Mesodermal cell (in vitro differentiated cells): ENCODE measurements around the gene AFF3.
A peak's percentile ranks its signal among the peaks of the same experiment; 100 is the strongest.
"Not testable (repeated sequence)": the region's sequence is repeated elsewhere in the genome, so short reads cannot be mapped to it uniquely, and the experiment has no call there.

Experiments used
- H3K27ac ChIP-seq: 2 replicates; pipeline ENCODE4 v1.7.0; 2013; ENCODE audit warnings: mild to moderate bottlenecking, low read depth, low read length, moderate library complexity; ENCODE audit not compliant: severe bottlenecking
- H3K36me3 ChIP-seq: 2 replicates; pipeline ENCODE4 v1.7.1; 2013; ENCODE audit warnings: mild to moderate bottlenecking, low read length, moderate library complexity; ENCODE audit not compliant: control insufficient read depth, insufficient read depth
- H3K4me1 ChIP-seq: one replicate; pipeline ENCODE4 v1.7.1; 2013; ENCODE audit warnings: mild to moderate bottlenecking, low read length; ENCODE audit not compliant: insufficient read depth, control insufficient read depth, poor library complexity, severe bottlenecking
- H3K4me3 ChIP-seq: 2 replicates; pipeline ENCODE4 v1.7.0; 2013; ENCODE audit warnings: low read length, control low read depth, mild to moderate bottlenecking; ENCODE audit not compliant: insufficient read depth, poor library complexity, severe bottlenecking; ENCODE audit errors: extremely low read depth
- H3K9me3 ChIP-seq: 2 replicates; pipeline ENCODE4 v1.7.1; 2013; ENCODE audit warnings: mild to moderate bottlenecking, low read length, moderate library complexity; ENCODE audit not compliant: control insufficient read depth
- WGBS, 2 experiments: methylation state at CpG; one replicate each; pipeline ENCODE4 v1.1.5; 2013; ENCODE audit warnings: missing lambda C conversion rate in 2 of 2; ENCODE audit not compliant: insufficient coverage in 2 of 2; 5-methylcytosine and 5-hydroxymethylcytosine counted together

Gene AFF3

GRCh38 chr2:100106460-100106859 is 35.9 kb downstream of the AFF3 start:
- Histone ChIP-seq H3K4me3 (no peak overlapping the region), H3K27ac (peak overlapping the region; percentile 55), H3K4me1 (peaks cover 12% of the 10 kb centered on the region), H3K9me3 (no peaks in the 10 kb centered on the region), H3K36me3 (no peaks in the 10 kb centered on the region)
- WGBS, 2 experiments: 14 to 26% methylated on average over 5 of the region's 9 CpGs

GRCh38 chr2:100105678-100106054 is 36.7 kb downstream of the AFF3 start:
- H3K4me3 ChIP-seq: peak overlapping the region; percentile 42

GRCh38 chr2:100104718-100105677 is 37.4 kb downstream of the AFF3 start:
- Histone ChIP-seq H3K27ac (no peak overlapping the region), H3K4me3 (peak overlapping the region; percentile 42), H3K36me3 (no peaks in the 10 kb centered on the region), H3K4me1 (peaks cover 12% of the 10 kb centered on the region), H3K9me3 (no peaks in the 10 kb centered on the region)
- WGBS, 2 experiments: 0 to 1% methylated on average over 34 to 52 of the region's 119 CpGs

More at GRCh38 chr2:100105678-100106054, 36.7 kb downstream of the AFF3 start:
- Histone ChIP-seq H3K9me3 (no peaks in the 10 kb centered on the region), H3K27ac (no peak overlapping the region), H3K4me1 (peaks cover 12% of the 10 kb centered on the region), H3K36me3 (no peaks in the 10 kb centered on the region)
- WGBS, 2 experiments: 8 to 11% methylated on average over 11 of the region's 12 CpGs

GRCh38 chr2:100104265-100104664 is 38.1 kb downstream of the AFF3 start:
- H3K9me3 ChIP-seq, H3K27ac ChIP-seq, H3K36me3 ChIP-seq: not testable (repeated sequence)
- H3K4me1 ChIP-seq: peaks cover 12% of the 10 kb centered on the region
- peak overlapping the region; percentile 21 for H3K4me3 ChIP-seq
- 0% methylated on average over 15 of the region's 60 CpGs; no CpG with 5 or more reads in 1 of the 2 experiments for WGBS, 2 experiments

- WGBS, 2 experiments: no CpG with 5 or more reads among the region's 39 CpGs
- not testable (repeated sequence) for H3K36me3 ChIP-seq, H3K9me3 ChIP-seq, H3K27ac ChIP-seq
- H3K4me3 ChIP-seq: peak overlapping the region; percentile 21
- peaks cover 12% of the 10 kb centered on the region for H3K4me1 ChIP-seq
These were observed 38.7 kb downstream of the AFF3 start for GRCh38 chr2:100103527-100104252.

GRCh38 chr2:100102466-100103180 is 39.8 kb downstream of the AFF3 start:
- H3K27ac ChIP-seq: not testable (repeated sequence)

GRCh38 chr2:100098855-100099254 is 43.5 kb downstream of the AFF3 start:
- not testable (repeated sequence) for H3K9me3 ChIP-seq, H3K4me3 ChIP-seq, H3K36me3 ChIP-seq, H3K4me1 ChIP-seq, H3K27ac ChIP-seq
- WGBS, 2 experiments: no CpG with 5 or more reads among the region's 8 CpGs

More at GRCh38 chr2:100102466-100103180, 39.8 kb downstream of the AFF3 start:
- not testable (repeated sequence) for H3K9me3 ChIP-seq, H3K4me3 ChIP-seq, H3K36me3 ChIP-seq
- WGBS, 2 experiments: no CpG with 5 or more reads among the region's 8 CpGs
- peaks cover 12% of the 10 kb centered on the region for H3K4me1 ChIP-seq

GRCh38 chr2:100097611-100098294 is 44.6 kb downstream of the AFF3 start:
- not testable (repeated sequence) for H3K36me3 ChIP-seq, H3K4me3 ChIP-seq, H3K27ac ChIP-seq, H3K4me1 ChIP-seq, H3K9me3 ChIP-seq
- WGBS, 2 experiments: no CpG with 5 or more reads among the region's 7 CpGs

GRCh38 chr2:100095845-100096244 is 46.5 kb downstream of the AFF3 start:
- not testable (repeated sequence) for H3K27ac ChIP-seq, H3K9me3 ChIP-seq
- no CpG with 5 or more reads among the region's 10 CpGs for WGBS, 2 experiments

GRCh38 chr2:100091807-100092206 is 50.6 kb downstream of the AFF3 start:
- not testable (repeated sequence) for H3K27ac ChIP-seq, H3K36me3 ChIP-seq, H3K9me3 ChIP-seq, H3K4me3 ChIP-seq, H3K4me1 ChIP-seq
- 89 to 94% methylated on average over 2 to 4 of the region's 8 CpGs for WGBS, 2 experiments

More at GRCh38 chr2:100095845-100096244, 46.5 kb downstream of the AFF3 start:
- H3K36me3 ChIP-seq, H3K4me3 ChIP-seq, H3K4me1 ChIP-seq: not testable (repeated sequence)
